K562 (cell line): ENCODE measurements around the gene SS18. TPM values are rescaled to one million over a fixed set of nuclear protein-coding genes. Genes with fewer than 3 reads are reported as not detected.

Experiments
- ATF2 ChIP-seq: sonication (generic); formaldehyde crosslinking; IDR thresholded peaks from 2 replicates; pipeline ENCODE4 v1.8.1; 2022; ENCODE audit warnings: missing genetic modification reagents
- C11orf30 ChIP-seq: fragments of 450-650 bp; IDR thresholded peaks from 2 replicates; pipeline ENCODE4 v1.6.1; 2016; ENCODE audit warnings: low read depth, mild to moderate bottlenecking
- CEBPG ChIP-seq, 3 experiments: fragments of 200-800 bp in 1 of 3; sonication (Bioruptor generic) in 1 of 3; sonication (generic) in 1 of 3; formaldehyde crosslinking in 1 of 3; IDR thresholded peaks in 2 of 3; conservative IDR thresholded peaks in 1 of 3; 2 replicates each; pipeline versions ENCODE4 v1.6.1 to v1.8.0; 2016 to 2022; ENCODE audit warnings: missing compliant biosample characterization in 2 of 3, missing genetic modification characterization in 2 of 3, mild to moderate bottlenecking in 1 of 3, missing genetic modification reagents in 1 of 3
- CEBPZ ChIP-seq: fragments of 150-350 bp; IDR thresholded peaks from 2 replicates; pipeline ENCODE4 v1.6.1; 2014; ENCODE audit warnings: low read depth, mild to moderate bottlenecking, low read length, borderline replicate concordance
- ETV5 ChIP-seq: sonication (generic); formaldehyde crosslinking; IDR thresholded peaks from 2 replicates; pipeline ENCODE4 v1.4.0; 2020; ENCODE audit warnings: low read depth, mild to moderate bottlenecking, missing genetic modification reagents
- HDGF ChIP-seq: fragments of 450-650 bp; IDR thresholded peaks from 2 replicates; pipeline ENCODE4 v1.6.1; 2016
- MAFF ChIP-seq: IDR thresholded peaks from 2 replicates; pipeline ENCODE4 v1.6.1; 2012; ENCODE audit warnings: low read length, improper control_type of control experiment
- MAFG ChIP-seq: fragments of 450-650 bp; conservative IDR thresholded peaks from 2 replicates; pipeline ENCODE4 v1.6.1; 2016; ENCODE audit warnings: missing genetic modification characterization, missing compliant biosample characterization
- NEUROD1 ChIP-seq: fragments of 150-350 bp; IDR thresholded peaks from 2 replicates; pipeline ENCODE4 v1.6.1; 2014; ENCODE audit warnings: borderline replicate concordance, low read length, low read depth; ENCODE audit not compliant: partially characterized antibody
- NFIC ChIP-seq: fragments of 450-650 bp; IDR thresholded peaks from 2 replicates; pipeline ENCODE4 v1.6.1; 2017; ENCODE audit warnings: mild to moderate bottlenecking, inconsistent platforms
- PML ChIP-seq: IDR thresholded peaks from 2 replicates; pipeline ENCODE4 v1.6.1; 2012; ENCODE audit warnings: low read length, inconsistent platforms
- POLR3A ChIP-seq: IDR thresholded peaks from 2 replicates; pipeline ENCODE4 v1.6.1; 2011; ENCODE audit warnings: borderline replicate concordance, mild to moderate bottlenecking, moderate library complexity; ENCODE audit not compliant: insufficient read length, insufficient read depth; ENCODE audit errors: extremely low read depth
- PTRF ChIP-seq: fragments of 450-650 bp; IDR thresholded peaks from 2 replicates; pipeline ENCODE4 v1.6.1; 2016; ENCODE audit warnings: mild to moderate bottlenecking, missing genetic modification characterization, missing compliant biosample characterization
- RFX1 ChIP-seq: fragments of 450-650 bp; IDR thresholded peaks from 2 replicates; pipeline ENCODE4 v1.6.1; 2016; ENCODE audit warnings: mild to moderate bottlenecking, moderate library complexity
- SIRT6 ChIP-seq: IDR thresholded peaks from one replicate; pipeline ENCODE4 v1.6.1; 2012; ENCODE audit warnings: low read depth, mild to moderate bottlenecking, control low read depth, inconsistent platforms, low read length, moderate library complexity
- SMC3 ChIP-seq: conservative IDR thresholded peaks from 2 replicates; pipeline ENCODE4 v1.6.1; 2011; ENCODE audit warnings: low read depth, low read length, improper control_type of control experiment; ENCODE audit not compliant: insufficient read depth
- SNRNP70 ChIP-seq: fragments of 200-400 bp; formaldehyde crosslinking; optimal IDR thresholded peaks from 2 replicates; pipeline ENCODE3; 2017; ENCODE audit warnings: low read depth, low read length
- SRSF3 ChIP-seq: fragments of 200-400 bp; formaldehyde crosslinking; IDR thresholded peaks from 2 replicates; pipeline ENCODE4 v1.6.1; 2016; ENCODE audit warnings: mild to moderate bottlenecking, low read length, moderate library complexity; ENCODE audit not compliant: insufficient read depth
- TEAD4 ChIP-seq, 2 experiments: sonication (generic) in 1 of 2; formaldehyde crosslinking in 1 of 2; IDR thresholded peaks; 2 replicates each; pipeline versions ENCODE4 v1.6.1 to v1.8.0; 2012 to 2022; ENCODE audit warnings: borderline replicate concordance in 1 of 2, inconsistent platforms in 1 of 2, low read length in 1 of 2, mild to moderate bottlenecking in 1 of 2, missing genetic modification reagents in 1 of 2
- TRIM28 ChIP-seq: fragments of 450-650 bp; IDR thresholded peaks from 2 replicates; pipeline ENCODE4 v1.6.1; 2017
- ZBTB7A ChIP-seq: IDR thresholded peaks from 2 replicates; pipeline ENCODE4 v1.6.1; 2011; ENCODE audit warnings: low read depth, mild to moderate bottlenecking, low read length, moderate library complexity, borderline replicate concordance; ENCODE audit not compliant: control insufficient read depth
- ZNF239 ChIP-seq: fragments of 250-450 bp; sonication (Bioruptor Pico); IDR thresholded peaks from 2 replicates; pipeline ENCODE4 v1.4.0; 2020; ENCODE audit warnings: mild to moderate bottlenecking
- ZNF324 ChIP-seq: fragments of 250-450 bp; sonication (Bioruptor Pico); IDR thresholded peaks from 2 replicates; pipeline ENCODE4 v1.4.0; 2020; ENCODE audit warnings: mild to moderate bottlenecking
- ZNF41 ChIP-seq: fragments of 250-450 bp; sonication (Bioruptor Pico); conservative IDR thresholded peaks from 2 replicates; pipeline ENCODE4 v1.4.0; 2020; ENCODE audit warnings: mild to moderate bottlenecking
- ZNF778 ChIP-seq: fragments of 450-650 bp; formaldehyde crosslinking; IDR thresholded peaks from 2 replicates; pipeline ENCODE4 v1.4.0; 2020; ENCODE audit warnings: mild to moderate bottlenecking, moderate library complexity
- ZNF830 ChIP-seq: fragments of 250-450 bp; sonication (Bioruptor Pico); IDR thresholded peaks from 2 replicates; pipeline ENCODE4 v1.5.0; 2021; ENCODE audit warnings: mild to moderate bottlenecking
- polyA plus RNA-seq, 8 experiments: library from polyadenylated mRNA; depleted of rRNA in 4 of 8; stranded (reverse) in 5 of 8; unstranded in 3 of 8; fragments of >200 nt; fragmentation: Nextera tagmentation in 2 of 8; fragmentation: Illumina TruSeq in 1 of 8; extraction: Ambion mirVana in 2 of 8; extraction: Trizol in 1 of 8; gene quantifications; 2 replicates each; pipeline versions ENCODE4 v1.2.1 to v1.2.3, GENCODE V29; 2011 to 2014; ENCODE audit warnings: inconsistent platforms in 1 of 8, missing spikeins in 1 of 8
- total RNA-seq, 7 experiments: library from RNA; depleted of rRNA in 6 of 7; stranded (reverse); fragments of >200 nt in 6 of 7; fragmentation: Illumina TruSeq in 2 of 7; extraction: Trizol in 2 of 7; gene quantifications; 2 replicates each; pipeline versions ENCODE4 v1.2.1 to v1.2.3, GENCODE V29; 2011 to 2021; ENCODE audit warnings: low replicate concordance in 1 of 7

Gene SS18
- total and polyA plus RNA-seq, 9 of the 15 experiments (the other 6 are each of a cell fraction or from before 2014, with no cell fraction given) = 30.9 to 190 (median 102) TPM

DNA sequence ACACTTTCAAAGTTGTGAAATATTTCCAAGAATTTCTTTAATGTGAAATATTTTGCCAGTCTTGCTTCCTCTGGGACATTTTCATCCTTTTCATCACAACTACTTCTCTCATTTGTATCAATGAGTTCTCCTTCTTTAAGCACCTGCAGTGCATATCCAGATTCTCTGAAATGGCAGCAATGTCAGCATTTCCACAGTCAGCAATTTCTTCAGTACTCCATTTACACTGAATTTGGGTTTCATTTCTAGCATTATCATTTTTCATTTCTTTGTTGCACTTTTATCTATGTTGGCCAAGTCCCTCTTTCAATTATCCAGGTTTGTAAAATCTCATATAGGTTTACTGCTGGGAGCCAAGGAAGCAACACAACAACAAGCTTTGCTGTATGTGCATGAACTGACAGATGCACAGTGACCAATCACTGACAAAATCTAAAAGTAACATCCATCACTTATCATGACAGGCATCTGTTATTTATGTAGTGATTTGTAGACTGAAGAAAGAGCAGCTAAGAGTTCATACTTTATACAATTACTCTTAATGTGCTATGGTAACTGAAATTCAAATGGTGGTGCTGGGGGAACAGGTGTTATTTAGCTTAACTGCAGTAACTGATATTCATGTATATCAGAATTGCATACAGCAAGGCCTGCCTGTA is 43.9 kb downstream of the SS18 start (continued):
- TF ChIP-seq C11orf30 (peak; percentile 79), ATF2 (CRISPR knock-in tag) (no peak), TEAD4 (IDR thresholded peaks at IDR 0.05; ENCODE audit: low read length) (no peak), TEAD4 (CRISPR knock-in tag; IDR thresholded peaks at IDR 0.05; ENCODE audit: borderline replicate concordance) (no peak), ZNF41 (CRISPR knock-in tag) (no peak), PML (no peak), RFX1 (no peak), CEBPZ (no peak), POLR3A (no peak), ZNF778 (CRISPR knock-in tag) (no peak), SNRNP70 (no peak), ETV5 (CRISPR knock-in tag) (no peak), MAFF (peak; percentile 65), MAFG (tag) (peak; percentile 66), HDGF (no peak), ZNF239 (no peak), NFIC (no peak), ZNF324 (CRISPR knock-in tag) (no peak), CEBPG (CRISPR knock-in tag; IDR thresholded peaks at IDR 0.05) (no peak), CEBPG (tag; conservative IDR thresholded peaks at IDR 0.05 in 1 of 2, IDR thresholded peaks at IDR 0.05 in 1 of 2) (no peak), SRSF3 (no peak), SIRT6 (no peak), PTRF (no peak), SMC3 (no peak), ZBTB7A (no peak), NEUROD1 (no peak), ZNF830 (CRISPR knock-in tag) (no peak), TRIM28 (no peak)
